ENCODE data around the gene TP53I11.

The TP53I11 gene

DNA sequence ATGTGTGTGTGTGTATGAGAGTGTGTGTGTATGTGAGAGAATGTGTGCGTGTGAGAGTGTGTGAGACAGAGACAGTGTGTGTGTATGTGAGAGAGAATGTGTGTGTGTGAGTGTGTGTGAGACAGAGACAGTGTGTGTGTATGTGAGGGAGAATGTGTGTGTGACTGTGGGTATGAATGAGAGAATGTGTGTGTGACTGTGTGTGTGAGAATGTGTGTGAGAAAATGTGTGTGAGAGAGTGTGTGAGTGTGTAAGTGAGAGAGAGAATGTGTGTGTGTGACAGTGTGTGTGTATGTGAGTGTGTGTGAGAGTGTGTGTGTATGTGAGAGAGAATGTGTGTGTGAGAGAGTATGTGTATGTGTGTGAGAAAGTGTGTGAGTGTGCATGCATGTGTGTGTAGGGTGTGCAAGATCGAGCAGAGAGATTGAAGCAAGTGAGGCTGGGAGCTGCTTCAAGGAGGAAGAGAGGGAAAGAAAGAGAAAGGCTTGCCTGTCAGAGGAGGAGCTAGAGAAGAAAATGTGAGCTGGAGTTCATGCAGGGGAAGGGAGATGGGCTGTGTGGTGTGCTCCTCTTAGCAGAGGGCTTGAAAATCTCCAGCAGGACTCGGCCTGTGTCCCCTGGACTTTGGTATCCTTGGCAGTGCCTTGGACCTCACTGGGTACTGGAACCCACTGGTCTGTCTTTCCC is 27.7 kb upstream of the TP53I11 start:
- no peak for DNase-seq

DNA sequence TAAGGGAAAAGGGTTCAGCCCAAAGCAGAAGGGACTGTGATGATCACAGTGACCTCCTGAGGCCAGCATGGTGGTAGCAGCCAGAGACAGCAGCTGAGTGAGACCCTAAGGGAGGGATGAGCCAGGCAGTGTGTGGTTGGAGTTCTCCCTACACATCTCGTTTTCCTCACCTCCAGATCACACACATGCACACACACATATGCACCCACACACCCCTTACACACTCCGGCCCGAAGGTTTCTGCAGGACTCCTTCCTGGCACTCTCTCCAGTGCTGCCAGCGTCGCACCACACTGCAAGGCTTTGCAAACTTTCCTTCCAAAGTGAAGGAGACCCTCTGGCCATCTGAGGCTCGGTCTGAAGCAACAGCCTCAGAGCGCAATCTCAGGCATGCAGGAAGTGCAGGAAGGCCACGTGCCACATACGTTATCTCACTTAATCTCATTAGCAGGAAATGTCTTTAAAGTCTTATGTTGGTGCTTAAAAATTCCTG is 26.9 kb upstream of the TP53I11 start:
- DNase-seq = no peak

DNA sequence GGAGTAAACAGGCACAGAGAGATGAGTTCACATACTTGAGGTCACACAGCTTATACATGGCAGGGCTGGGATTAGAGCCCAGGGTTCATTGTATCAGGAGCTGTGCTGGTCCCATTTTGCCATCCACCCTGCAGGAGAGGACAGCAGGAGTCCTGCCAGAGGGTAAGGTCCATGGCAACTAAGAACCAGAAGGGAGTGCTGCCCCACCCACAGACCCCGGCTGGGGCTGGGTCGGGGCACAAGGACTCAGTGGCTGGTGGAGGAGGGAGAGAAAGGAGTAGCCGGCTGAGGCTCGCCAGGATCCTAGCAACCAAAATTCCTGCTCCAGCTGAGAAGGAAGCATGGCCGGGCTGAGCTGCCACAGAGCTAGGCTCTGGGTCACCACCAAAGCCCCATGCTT is 25.9 kb upstream of the TP53I11 start:
- DNase-seq = no peak

DNA sequence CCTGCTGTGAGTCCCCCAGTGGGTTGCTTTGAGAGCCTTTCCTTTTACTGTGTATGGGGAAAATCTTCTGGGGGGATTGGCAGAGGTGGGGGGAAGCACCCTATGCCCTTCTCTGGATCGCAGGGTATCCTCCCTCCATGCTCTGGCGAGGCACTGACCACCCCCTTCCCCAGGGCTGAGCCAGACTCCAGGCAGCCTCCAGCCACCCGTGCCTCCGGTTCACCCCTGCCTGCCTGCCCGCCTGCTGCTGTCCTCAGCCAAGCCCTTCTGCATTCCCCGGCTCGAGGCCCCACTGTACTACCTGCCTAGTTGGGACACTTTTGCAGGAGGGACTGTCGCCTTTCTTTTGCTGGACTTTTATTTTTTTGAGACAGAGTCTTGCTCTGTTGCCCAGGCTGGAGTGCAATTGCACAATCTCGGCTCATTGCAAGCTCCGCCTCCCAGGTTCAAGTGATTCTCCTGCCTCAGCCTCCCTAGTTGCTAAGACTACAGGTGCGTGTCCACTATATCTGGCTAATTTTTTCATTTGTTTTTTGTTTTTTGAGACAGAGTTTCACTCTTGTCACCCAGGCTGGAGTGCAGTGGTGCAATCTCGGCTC is 23.8 kb upstream of the TP53I11 start:
- DNase-seq = no peak

DNA sequence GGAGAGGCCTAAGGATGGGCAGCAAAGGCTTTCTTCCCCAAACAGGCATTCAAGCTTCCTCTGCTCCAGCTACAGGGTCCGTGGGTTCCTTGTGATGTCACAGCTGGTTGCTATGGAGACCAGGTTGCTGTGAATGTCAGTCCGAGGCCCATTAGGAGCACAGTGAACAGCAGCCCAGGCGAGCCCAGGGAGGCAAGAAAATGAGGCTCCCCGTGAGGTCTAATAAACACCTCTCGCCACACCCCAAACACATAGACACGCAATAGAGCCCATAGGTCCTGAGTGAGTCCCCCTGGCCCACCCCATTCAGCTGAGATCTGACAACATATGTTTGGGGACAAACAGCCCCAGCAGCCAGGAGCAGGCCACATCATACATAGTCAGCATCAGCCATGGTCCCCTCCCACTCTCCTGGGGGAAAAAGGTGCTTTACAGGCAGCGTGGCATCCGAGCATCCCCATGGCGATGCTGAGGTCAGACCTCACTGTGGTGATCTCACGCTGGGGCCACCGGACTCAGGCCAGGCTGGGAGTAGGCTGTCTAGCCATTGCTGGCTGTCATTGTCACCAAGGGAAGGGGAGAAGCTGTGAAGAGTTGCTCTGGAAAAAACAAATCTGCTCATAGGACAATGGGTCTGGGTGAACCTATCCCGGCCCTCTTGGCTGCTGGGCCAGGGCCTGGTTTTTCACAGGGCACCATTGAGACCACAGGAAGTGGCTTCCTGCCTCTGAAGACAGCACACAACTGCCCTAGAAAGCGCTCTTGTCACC is 23.1 kb upstream of the TP53I11 start:
- no peak for DNase-seq

DNA sequence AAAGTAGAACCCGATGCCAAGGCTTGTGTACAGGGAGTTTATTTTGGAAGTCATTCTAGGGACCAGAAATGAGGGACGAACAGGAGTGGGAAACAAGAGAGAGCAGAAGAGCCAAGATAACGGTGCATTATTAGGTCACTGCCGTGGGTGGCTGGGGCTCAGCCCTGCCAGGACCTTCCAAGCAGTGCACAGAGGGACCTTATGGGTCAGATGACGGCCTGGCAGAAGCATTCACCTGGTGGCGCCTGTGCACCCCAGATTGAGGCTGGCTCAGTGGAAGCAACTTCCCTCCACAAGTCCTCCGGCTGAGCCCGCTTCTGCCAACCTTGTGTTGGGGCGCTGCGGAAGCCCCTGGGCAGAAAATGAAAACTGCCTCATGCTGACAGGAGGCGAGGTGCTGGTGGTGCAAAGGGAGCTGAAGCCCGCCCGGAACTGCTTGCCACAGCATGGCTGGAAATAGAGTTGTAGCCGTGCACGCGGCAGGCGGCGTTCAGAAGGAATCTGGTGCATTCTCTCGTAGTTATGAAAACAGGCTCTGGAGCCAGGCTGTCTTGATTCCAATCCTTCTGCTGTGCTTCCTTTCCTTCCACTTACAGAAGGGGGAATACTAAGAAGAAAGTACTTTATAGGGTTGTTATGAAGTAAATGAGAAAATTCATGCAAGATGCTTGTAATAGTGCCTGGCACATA is 22.2 kb upstream of the TP53I11 start:
- DNase-seq = no peak

DNA sequence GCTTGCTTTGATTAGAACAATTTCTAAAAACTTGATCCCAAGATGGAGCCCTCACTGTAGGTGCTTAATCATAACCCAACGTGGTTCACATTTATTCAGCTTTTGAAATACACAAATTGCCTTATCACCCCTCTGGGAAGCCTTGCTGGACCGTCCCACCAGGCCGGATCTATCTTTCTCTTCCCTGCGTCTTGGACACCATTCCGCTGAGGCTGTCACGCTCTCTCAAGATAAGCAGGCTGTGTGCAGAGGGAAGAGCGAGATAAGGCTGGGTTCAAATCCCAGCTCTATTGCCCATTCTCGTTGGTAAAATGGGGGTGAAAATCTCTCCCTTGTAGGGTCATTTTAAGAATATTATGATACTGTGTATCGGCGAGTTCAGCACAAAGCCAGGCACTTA is 20.5 kb upstream of the TP53I11 start:
- DNase-seq = no peak

DNA sequence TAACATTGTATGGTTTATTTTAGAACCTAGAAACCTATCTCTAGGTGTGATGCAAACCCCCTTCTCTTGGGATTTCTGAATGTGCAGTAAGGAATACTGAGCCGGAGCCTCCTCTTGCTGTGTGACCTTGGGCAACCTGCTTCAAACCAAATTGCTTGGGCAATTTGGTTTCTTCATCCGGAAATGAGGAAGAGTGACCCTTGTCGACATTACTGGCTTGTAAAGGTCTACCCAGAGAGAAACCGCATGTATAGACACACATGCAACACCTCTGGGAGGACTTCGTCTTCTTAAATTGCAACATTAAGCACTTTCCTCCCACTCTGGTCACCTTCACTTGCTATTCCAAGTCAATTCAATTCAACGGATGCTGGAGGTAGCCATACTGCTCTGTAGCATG is 19.6 kb upstream of the TP53I11 start:
- DNase-seq = no peak

DNA sequence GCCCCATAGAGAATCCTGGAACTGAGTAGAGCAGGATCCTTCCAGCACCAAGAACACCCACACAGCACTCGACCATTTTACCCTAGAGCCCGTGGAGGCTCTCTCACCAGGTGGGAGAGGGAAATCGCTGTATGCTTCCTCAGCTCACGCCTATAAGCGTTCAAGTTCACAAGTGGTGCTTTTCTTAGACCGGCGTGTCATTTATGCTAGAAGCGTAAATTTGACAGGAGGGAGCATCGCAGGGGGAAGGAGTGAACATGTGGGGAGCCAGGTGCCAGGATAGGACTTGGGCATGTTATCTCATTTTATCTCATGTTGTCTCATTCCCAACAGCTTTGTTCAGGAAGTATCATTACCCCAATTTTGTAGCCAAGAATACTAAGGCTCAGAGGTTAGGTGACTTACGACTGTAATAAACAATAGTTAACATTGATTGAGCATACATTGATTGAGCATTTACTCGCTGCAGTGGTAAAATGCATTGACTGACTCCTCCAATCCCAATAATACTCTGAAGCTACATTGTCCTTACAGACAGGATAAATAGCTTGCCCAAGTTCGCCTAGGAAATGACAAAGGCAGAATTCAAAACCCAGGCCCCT is 19.1 kb upstream of the TP53I11 start:
- no peak for DNase-seq

DNA sequence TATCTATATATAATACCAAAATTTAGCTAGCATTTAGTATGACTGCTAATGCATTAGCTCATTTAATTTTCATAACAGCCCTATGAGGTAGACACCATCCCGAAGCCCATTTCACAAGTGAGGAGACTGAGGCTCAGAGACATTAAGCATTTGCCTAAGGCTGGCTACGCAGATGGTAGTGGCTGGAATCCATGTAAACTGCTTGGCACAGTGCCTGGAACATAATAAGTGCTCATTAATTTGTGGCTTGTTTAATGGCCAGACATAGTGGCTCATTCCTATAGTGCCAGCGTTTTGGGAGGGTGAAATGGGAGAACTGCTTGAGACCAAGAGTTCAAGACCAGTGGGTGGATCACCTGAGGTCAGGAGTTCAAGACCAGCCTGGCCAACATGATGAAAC is 17.8 kb upstream of the TP53I11 start:
- no peak for DNase-seq

DNA sequence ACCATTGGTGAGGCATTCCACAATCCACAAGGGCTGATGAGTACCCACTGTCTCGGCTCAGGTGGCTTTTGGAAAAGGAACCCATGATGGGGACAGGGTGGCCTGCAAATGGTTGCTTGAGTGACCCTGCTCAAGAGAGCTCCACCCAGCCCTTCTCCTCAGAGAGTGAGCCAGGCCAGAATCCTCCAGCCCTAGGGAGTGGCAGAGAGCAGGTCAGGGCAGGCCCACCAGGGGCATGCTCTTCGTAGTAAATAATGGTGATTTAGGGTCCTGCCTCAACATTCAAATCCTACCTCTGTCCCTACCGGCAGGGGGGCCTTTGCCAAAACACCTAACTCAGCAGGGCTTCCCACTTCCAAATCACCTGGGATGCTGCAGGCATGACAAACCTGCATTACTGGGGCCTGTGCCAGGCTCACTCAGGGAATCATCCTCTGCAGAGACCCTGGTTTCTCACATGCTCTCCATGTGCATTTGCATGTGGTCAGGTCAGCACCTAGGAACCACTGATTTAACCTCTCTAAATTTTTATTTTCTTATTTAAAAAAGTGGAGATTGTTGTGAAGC is 17.3 kb upstream of the TP53I11 start:
- DNase-seq = no peak

DNA sequence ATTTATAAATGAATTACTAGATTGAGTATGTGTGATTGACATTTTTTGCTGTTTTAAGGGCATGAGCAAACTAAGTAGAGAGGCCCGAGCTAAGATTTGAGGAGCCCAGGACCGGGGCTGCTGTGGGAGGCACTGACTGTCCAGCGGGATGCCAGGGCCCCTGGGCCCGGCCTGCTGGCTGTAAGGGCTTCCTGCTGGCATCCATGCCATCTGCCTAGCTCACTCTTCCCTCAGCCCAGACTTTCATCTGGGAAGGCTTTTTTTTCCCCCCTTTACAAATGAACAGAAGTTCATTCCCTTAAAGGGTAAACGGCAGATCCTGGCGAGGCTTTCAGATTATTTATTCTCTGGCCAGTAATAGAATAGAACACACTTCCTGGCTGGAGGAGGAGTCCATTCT is 16.0 kb upstream of the TP53I11 start:
- no peak for DNase-seq

DNA sequence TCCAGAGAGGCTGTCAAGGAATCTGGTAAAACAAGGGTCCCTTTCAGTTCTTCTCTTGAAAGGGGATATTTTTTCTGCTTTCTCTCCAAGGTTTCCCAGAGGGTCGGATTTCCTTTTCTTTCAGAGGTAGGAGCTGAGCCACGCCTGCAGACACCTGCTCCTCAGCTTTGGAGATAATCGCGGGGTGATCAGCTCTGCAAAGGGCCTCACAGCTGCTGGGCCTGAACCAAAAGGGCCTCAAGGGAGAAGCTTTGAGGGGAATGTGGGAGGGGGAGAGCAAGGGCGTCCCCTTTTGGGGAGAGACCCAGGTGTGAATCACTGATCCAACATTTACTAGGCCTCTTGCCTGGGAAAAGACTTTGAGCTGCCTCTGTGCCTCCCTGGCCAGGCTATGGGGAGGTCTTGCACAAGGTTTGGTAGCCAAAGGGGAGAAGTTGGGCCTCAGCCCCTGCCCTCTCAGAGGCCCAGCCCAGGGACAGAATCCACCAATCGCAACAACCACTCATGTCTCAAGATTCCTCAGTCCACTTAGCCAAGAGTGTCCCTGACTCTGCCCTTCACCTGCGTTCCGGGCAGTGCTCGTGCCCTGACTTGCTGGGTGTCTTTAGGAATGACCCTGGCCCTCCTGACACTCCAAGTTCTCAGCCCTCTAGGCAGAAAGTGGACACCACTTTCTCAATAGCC is 14.0 kb upstream of the TP53I11 start:
- no peak for DNase-seq

DNA sequence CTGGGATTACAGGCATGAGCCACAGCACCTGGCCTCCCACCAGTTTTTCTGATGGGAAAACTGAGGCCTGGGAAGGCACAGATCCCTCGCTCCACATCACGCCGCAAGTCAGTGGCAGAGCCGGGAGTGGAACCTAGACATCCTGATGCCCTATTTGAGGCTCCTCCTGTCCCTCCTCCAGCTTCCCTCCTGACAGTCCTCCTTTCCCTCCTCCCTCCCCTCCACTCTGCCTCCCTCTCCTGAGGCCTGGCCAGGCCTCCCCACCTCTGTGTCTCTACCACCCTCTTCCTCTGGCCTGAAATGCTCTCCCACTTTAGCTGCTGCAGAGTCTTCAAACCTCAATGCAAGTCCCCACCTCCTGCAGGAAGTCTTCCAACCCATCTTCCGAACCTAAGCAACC is 13.3 kb upstream of the TP53I11 start:
- no peak for DNase-seq

DNA sequence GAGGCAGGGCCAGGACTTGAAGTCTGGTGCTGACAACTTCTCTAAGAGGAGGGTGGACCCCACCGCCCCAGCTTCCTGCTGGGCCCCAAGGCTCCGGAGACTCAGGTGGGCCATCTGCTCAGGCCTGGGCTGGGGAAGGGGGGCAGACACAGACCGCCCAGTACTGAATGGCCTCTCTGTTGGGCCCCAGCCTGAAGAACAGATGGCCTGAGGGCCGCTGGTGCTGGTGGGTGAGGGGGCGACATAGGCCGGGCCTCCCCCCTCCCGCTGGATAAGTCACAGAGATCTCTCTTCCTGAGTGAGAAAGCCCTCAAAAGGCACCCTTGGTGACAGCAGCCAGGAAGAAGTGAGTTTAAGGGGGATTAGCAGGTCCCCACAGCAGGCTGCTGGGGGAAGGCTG is 12.5 kb upstream of the TP53I11 start:
- no peak for DNase-seq

DNA sequence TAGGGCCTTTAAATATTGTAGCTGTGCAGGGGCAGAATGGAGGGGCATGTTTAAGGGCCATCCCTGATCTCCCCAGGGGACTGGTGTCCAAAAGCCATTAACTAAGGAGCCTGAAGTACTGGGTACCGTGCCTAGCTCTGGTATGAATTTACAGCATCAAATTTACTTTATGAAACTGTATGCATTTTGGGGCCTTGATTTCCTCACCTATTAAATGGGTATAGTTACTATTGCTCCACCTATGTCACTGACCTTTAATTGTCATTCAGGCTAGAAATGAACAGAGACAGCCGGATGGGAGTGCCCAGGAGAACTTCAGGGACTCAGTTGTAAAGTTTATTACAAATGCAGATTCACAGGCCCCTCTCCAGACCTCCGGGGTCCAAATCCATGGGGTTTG is 11.8 kb upstream of the TP53I11 start:
- DNase-seq = no peak

DNA sequence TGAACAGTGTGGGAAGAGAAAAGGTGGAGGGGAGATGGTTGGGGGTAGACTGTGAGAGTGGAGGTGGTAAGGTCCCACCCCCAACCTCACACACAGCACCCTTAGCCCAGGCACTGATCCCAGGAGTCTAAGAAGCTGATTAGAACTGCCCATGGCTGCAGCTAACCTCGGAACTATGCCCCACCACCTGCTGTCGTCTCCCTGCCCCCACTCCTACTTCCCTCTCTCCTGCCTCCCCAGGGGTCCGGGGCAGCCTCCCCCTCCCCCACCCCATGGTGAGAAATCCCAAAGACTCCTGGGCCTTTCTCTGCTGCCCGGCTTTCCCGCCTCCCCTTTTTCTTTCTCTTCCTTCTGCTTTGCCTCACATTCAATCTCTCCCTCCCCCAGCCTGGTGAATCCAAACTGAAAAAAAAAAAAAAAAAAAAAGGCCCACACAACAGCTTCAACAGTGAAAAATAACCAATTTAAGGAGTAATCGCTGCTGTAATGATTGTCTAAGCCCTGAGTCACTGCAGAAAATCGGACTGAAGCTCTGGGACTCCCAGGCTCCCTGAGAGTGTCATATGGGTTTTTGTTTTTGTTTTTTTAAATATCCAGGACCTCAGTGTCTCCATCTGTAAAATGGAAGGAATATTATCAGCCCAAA is 9.6 kb upstream of the TP53I11 start:
- DNase-seq = no peak

DNA sequence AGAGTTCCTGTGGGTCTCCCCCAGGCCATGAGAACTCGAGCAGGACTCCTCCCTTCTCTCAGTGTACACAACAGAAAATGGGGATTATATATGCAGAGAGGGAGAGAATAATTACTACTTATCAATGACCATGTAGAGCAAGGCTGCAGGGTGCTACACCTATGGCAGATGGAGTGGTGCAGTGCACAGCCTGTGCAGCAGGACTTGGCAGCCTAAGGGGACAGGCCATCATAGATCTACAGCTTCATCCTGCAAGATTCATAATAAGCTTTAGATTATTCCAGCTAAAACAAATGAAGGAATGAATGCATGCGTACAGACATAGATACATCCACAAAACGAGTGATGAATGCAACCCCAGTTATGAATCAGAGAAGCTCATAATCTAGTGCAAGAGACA is 8.4 kb upstream of the TP53I11 start:
- no peak for DNase-seq

DNA sequence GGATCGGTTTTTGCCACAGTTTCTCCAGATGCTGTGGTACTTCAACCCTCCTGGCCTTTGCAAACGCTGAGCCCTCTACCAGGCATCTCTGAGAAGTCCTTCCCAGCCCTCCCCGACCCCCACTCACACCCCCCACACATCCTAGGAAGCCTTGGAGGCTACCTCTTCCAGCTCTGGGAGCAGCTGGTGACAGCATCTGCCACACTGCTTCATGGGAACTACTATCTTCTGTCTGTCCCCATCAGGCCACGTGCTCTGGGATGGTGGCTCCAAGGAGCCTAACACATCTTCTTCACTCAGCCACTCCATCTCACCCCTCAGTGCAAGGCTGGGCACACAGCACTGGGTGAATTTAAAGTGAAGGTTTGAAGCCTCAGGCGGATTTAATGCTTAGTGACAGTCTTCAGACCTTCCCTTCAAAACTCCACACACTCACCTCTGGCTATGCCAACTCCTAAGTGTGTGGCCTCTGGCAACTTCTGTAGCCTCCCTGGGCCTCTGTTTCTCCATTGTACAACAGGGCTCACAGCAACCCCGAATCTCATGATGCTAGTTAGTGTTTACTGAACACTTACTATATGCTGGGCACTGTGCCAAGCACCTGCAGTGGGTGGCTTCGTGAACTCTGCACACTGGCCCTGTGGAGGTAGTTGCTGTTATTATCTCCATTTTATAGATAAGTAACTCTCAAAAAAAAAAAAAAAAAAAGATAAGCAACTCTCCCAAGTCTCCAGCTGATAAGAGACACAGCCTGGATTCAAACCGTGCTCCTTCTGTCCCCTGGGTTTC is 7.3 kb upstream of the TP53I11 start:
- DNase-seq = no peak

DNA sequence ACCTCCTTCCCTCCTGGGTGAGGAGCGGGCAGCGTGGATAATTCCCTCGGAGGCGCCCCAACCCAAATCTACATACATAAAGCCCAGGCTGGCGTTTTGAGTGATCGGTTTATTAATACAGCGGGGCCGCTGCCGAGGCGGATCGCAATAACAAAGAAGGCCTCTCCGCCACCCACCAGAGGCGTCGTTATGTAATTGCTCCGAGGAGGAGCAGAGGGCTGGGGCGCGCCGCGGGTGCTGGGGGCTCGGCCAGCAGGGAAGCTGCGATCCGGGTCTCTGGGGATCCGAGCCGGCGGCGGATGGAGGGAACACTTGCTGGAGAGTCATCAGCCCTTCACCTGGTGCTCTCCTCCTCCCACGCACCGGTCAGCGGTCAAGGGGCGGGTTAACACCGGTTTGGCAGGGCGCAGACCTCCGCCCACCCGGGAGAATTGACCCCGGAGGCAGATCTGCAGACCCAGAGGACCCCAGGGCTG is 6.4 kb upstream of the TP53I11 start:
- no peak for DNase-seq
